Suprapubic skin (tissue), 4 donors: ENCODE data around the gene EIF4G3. TPM values are rescaled to one million over a fixed set of nuclear protein-coding genes. Genes with fewer than 3 reads are reported as not detected.

Experiments used
- DNase-seq, 2 donors: peaks; one replicate each; pipeline ENCODE4 v3.0.0-alpha.2; 2019; ENCODE audit warnings: low spot score in 2 of 2
- H3K27ac ChIP-seq: fragments of 200-600 bp; sonication (generic); one replicate; pipeline ENCODE4 v1.5.1; 2019
- H3K27me3 ChIP-seq: fragments of 200-600 bp; sonication (generic); one replicate; pipeline ENCODE4 v1.5.1; 2019
- H3K36me3 ChIP-seq: fragments of 200-600 bp; sonication (generic); one replicate; pipeline ENCODE4 v1.5.1; 2019
- H3K4me1 ChIP-seq: fragments of 200-600 bp; sonication (generic); one replicate; pipeline ENCODE4 v1.5.1; 2019
- H3K4me3 ChIP-seq: fragments of 200-600 bp; sonication (generic); one replicate; pipeline ENCODE4 v1.5.1; 2019; ENCODE audit warnings: mild to moderate bottlenecking
- H3K9me3 ChIP-seq: fragments of 200-600 bp; sonication (generic); one replicate; pipeline ENCODE4 v1.5.1; 2019
- CTCF ChIP-seq, 2 donors: fragments of 200-600 bp in 1 of 2; fragments of 450-650 bp in 1 of 2; sonication (generic) in 1 of 2; IDR thresholded peaks; one replicate each; pipeline ENCODE4 v1.5.1; 2016 to 2019; ENCODE audit warnings: antibody characterized with exemption in 2 of 2, mild to moderate bottlenecking in 1 of 2, moderate library complexity in 1 of 2
- EP300 ChIP-seq: sonication (generic); formaldehyde crosslinking; IDR thresholded peaks from one replicate; pipeline ENCODE4 v1.6.1; 2017; ENCODE audit warnings: antibody characterized with exemption
- POLR2A ChIP-seq, 2 donors: fragments of 450-650 bp; IDR thresholded peaks; one replicate each; pipeline ENCODE4 v1.6.1; 2017; ENCODE audit warnings: antibody characterized with exemption in 2 of 2, mild to moderate bottlenecking in 2 of 2, moderate library complexity in 2 of 2
- POLR2AphosphoS5 ChIP-seq, 3 donors: sonication (generic); formaldehyde crosslinking; IDR thresholded peaks; one replicate each; pipeline ENCODE4 v1.6.1; 2017; ENCODE audit warnings: antibody characterized with exemption in 3 of 3
- whole genome bisulfite sequencing: methylation state at CpG from one replicate; pipeline ENCODE4 v1.1.5; 2018; 5-methylcytosine and 5-hydroxymethylcytosine counted together
- total RNA-seq, 4 donors: library from RNA; depleted of rRNA; stranded (reverse); fragments of >200 nt; gene quantifications; one replicate each; pipeline ENCODE4 v1.1.0, GENCODE V29; 2016

The EIF4G3 gene
- total RNA-seq, 4 donors from 2014 or later = 32.9 to 40.6 (median 39.5) TPM

GRCh38 chr1:20884513-20884912 lies 292.2 kb downstream of the EIF4G3 start:
- TF ChIP-seq POLR2AphosphoS5 (IDR thresholded peaks at IDR 0.05) (no peak), EP300 (no peak), POLR2A (IDR thresholded peaks at IDR 0.05) (no peak), CTCF (IDR thresholded peaks at IDR 0.05) (no peak)
- H3K4me3 ChIP-seq = no peak overlapping the region
- no peak overlapping the region for H3K27ac ChIP-seq
- H3K9me3 ChIP-seq = no peaks in the 10 kb centered on the region
- H3K36me3 ChIP-seq = peaks cover 14% of the 10 kb centered on the region
- H3K27me3 ChIP-seq = no peaks in the 10 kb centered on the region
- H3K4me1 ChIP-seq = no peaks in the 10 kb centered on the region
- 92% methylated on average over 3 of the region's 3 CpGs for WGBS
- DNase-seq = no peak

GRCh38 chr1:20883766-20884165 lies 292.9 kb downstream of the EIF4G3 start:
- no peaks in the 10 kb centered on the region for H3K9me3 ChIP-seq
- no peak for DNase-seq
- no peak for TF ChIP-seq POLR2AphosphoS5 (IDR thresholded peaks at IDR 0.05)
- no peak for TF ChIP-seq CTCF (IDR thresholded peaks at IDR 0.05)
- no peak for TF ChIP-seq EP300
- no peak for TF ChIP-seq POLR2A (IDR thresholded peaks at IDR 0.05)
- WGBS = 71% methylated on average over 3 of the region's 3 CpGs
- H3K36me3 ChIP-seq = peaks cover 22% of the 10 kb centered on the region
- no peaks in the 10 kb centered on the region for H3K27me3 ChIP-seq
- H3K27ac ChIP-seq = no peak overlapping the region
- no peak overlapping the region for H3K4me3 ChIP-seq
- H3K4me1 ChIP-seq = no peaks in the 10 kb centered on the region

GRCh38 chr1:20882837-20883236 lies 293.9 kb downstream of the EIF4G3 start:
- Histone ChIP-seq H3K27ac (no peak overlapping the region), H3K27me3 (no peaks in the 10 kb centered on the region), H3K36me3 (peaks cover 26% of the 10 kb centered on the region), H3K4me3 (no peak overlapping the region), H3K9me3 (no peaks in the 10 kb centered on the region), H3K4me1 (no peaks in the 10 kb centered on the region)
- TF ChIP-seq EP300 = no peak
- no peak for TF ChIP-seq CTCF (IDR thresholded peaks at IDR 0.05)
- TF ChIP-seq POLR2A (IDR thresholded peaks at IDR 0.05) = no peak
- TF ChIP-seq POLR2AphosphoS5 (IDR thresholded peaks at IDR 0.05) = no peak
- no peak for DNase-seq
- 95% methylated on average over 5 of the region's 5 CpGs for WGBS

GRCh38 chr1:20878799-20879198 lies 297.9 kb downstream of the EIF4G3 start:
- Histone ChIP-seq H3K9me3 (no peaks in the 10 kb centered on the region), H3K4me3 (no peak overlapping the region), H3K27me3 (no peaks in the 10 kb centered on the region), H3K4me1 (no peaks in the 10 kb centered on the region), H3K27ac (no peak overlapping the region), H3K36me3 (peaks cover 23% of the 10 kb centered on the region)
- WGBS = 95% methylated on average over 7 of the region's 7 CpGs
- DNase-seq = no peak
- TF ChIP-seq CTCF (IDR thresholded peaks at IDR 0.05) (no peak), EP300 (no peak), POLR2A (IDR thresholded peaks at IDR 0.05) (no peak), POLR2AphosphoS5 (IDR thresholded peaks at IDR 0.05) (no peak)

- no peaks in the 10 kb centered on the region for H3K4me1 ChIP-seq
- no peaks in the 10 kb centered on the region for H3K9me3 ChIP-seq
- no peaks in the 10 kb centered on the region for H3K27me3 ChIP-seq
- no peak overlapping the region for H3K4me3 ChIP-seq
- H3K36me3 ChIP-seq = peaks cover 20% of the 10 kb centered on the region
- 83% methylated on average over 4 of the region's 4 CpGs for WGBS
- no peak overlapping the region for H3K27ac ChIP-seq
- no peak for DNase-seq
- TF ChIP-seq CTCF (IDR thresholded peaks at IDR 0.05) (no peak), POLR2A (IDR thresholded peaks at IDR 0.05) (no peak), EP300 (no peak), POLR2AphosphoS5 (IDR thresholded peaks at IDR 0.05) (no peak)
Measured at GRCh38 chr1:20875198-20875973, 301.3 kb downstream of the EIF4G3 start.
